HFF-Myc (cell line): Measurements from ENCODE around the gene ATP4A.
"Not testable (repeated sequence)": the region's sequence is repeated elsewhere in the genome, so short reads cannot be mapped to it uniquely, and the experiment has no call there.

Experiments
- DNase-seq: peaks from one replicate; pipeline ENCODE4 v3.0.0-alpha.2; 2011; ENCODE audit warnings: low read depth; ENCODE audit errors: extremely low read depth
- H3K4me3 ChIP-seq: replicated peaks from 2 replicates; pipeline ENCODE4 v1.5.1; 2011; ENCODE audit warnings: low read depth, mild to moderate bottlenecking, control low read depth, low read length
- TF ChIP-seq, protein P1 (sequence below): IDR thresholded peaks from 2 replicates; pipeline ENCODE4 v1.5.1; 2012; ENCODE audit warnings: mild to moderate bottlenecking, low read depth, low read length, control low read depth; ENCODE audit errors: missing control alignments

ATP4A gene

GRCh38 chr19:35601971-35602370, 38.5 kb upstream of the ATP4A start:
- no peak overlapping the region for H3K4me3 ChIP-seq
- TF ChIP-seq, protein P1, sequence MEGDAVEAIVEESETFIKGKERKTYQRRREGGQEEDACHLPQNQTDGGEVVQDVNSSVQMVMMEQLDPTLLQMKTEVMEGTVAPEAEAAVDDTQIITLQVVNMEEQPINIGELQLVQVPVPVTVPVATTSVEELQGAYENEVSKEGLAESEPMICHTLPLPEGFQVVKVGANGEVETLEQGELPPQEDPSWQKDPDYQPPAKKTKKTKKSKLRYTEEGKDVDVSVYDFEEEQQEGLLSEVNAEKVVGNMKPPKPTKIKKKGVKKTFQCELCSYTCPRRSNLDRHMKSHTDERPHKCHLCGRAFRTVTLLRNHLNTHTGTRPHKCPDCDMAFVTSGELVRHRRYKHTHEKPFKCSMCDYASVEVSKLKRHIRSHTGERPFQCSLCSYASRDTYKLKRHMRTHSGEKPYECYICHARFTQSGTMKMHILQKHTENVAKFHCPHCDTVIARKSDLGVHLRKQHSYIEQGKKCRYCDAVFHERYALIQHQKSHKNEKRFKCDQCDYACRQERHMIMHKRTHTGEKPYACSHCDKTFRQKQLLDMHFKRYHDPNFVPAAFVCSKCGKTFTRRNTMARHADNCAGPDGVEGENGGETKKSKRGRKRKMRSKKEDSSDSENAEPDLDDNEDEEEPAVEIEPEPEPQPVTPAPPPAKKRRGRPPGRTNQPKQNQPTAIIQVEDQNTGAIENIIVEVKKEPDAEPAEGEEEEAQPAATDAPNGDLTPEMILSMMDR, result no peak
- DNase-seq, result no peak

DNA sequence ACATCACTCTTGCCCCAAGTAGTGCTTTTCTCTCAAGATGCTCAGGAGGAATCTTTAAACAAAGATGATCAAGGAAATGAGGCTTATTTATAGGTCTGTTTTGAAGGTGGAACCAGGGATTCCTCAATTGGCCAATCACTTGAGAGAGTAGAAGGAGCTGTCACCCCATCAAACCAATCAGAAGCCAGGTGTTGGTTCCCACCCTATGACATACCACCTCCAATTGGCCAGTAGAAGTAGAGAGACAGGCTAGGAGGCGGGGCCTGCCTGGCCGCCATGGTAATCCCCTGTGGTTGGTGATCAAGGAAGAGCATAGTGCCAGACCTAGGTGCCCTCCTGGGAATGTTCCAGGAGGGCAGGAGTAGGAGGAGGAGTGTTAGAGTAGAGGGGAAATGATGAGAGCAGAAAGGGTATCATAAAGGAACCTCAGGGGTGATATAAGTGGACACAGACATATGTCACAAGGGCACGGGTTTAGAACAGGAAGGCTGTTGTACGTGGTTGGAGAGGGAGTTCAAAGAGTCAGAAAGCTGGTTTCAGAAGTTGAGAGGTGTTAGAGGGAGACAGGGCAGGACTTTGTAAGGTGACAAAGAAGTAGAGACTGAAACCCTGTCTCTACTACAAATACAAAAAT, 33.0 kb upstream of the ATP4A start:
- TF ChIP-seq, protein P1, result no peak
- no peak overlapping the region for H3K4me3 ChIP-seq
- DNase-seq, result no peak

DNA sequence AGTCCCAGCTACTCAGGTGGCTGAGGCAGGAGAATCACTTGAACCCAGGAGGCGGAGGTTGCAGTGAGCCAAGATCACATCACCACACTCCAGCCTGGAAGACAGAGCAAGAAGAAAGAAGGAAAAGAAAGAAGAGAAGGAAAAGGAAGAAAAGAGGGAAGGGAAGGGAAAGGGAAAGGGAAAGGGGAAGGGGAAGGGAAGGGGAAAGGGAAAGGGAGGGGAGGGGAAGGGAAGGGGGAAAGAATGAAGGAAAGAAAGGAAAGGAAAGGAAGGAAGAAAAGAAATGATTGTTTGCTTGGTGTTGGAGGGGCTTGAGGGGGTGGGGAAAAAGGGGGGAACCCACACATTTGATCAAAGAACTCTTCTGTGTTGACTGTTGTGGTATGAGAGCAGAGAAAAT, 32.5 kb upstream of the ATP4A start:
- no peak overlapping the region for H3K4me3 ChIP-seq

GRCh38 chr19:35595026-35595425, 31.6 kb upstream of the ATP4A start:
- H3K4me3 ChIP-seq, DNase-seq: not testable (repeated sequence)

More for the DNA sequence above, 32.5 kb upstream of the ATP4A start:
- TF ChIP-seq, protein P1, result no peak
- no peak for DNase-seq

DNA sequence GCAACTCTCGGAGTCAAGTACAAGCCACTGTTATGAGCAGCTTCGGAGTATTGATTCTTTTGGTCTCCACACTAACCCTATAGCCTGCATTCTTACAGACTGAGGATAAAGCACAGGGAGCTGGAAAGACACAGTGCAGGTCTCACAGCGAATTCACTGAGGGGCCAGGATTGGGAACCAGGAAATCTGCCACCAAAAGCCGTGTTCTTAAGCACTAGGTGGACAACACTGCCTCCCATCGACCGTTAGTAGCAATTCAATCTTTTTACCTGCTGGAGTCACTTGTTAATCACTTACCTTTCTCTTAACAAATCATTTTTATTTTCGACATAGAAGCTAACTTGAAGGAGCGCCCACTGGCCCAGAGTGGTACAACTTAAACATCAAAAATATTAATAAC, 28.8 kb upstream of the ATP4A start:
- TF ChIP-seq, protein P1, result peak; percentile 41
- no peak for DNase-seq
- no peak overlapping the region for H3K4me3 ChIP-seq

GRCh38 chr19:35590875-35591274, 27.4 kb upstream of the ATP4A start:
- H3K4me3 ChIP-seq, result no peak overlapping the region
- TF ChIP-seq, protein P1, result no peak
- DNase-seq, result no peak

GRCh38 chr19:35587321-35587720, 23.9 kb upstream of the ATP4A start:
- H3K4me3 ChIP-seq, result no peak overlapping the region
- TF ChIP-seq, protein P1, result no peak
- DNase-seq, result no peak
